Measurements from ENCODE around the gene MYO5B.

- TF ChIP-seq CTCF (IDR thresholded peaks at IDR 0.05; ENCODE audit: low read depth, low read length): no peak
- no peak for TF ChIP-seq POLR2A (IDR thresholded peaks at IDR 0.05; ENCODE audit: extremely low read depth, insufficient read length)
Measured at GRCh38 chr18:49907346-49907929, 287.5 kb downstream of the MYO5B start.

All from NB4 (cell line).